GM21737 (cell line): ENCODE results near the gene ARL4A.
"Not testable (repeated sequence)": the region's sequence is repeated elsewhere in the genome, so short reads cannot be mapped to it uniquely, and the experiment has no call there.

Experiments used
- ATAC-seq: cut with Tn5 transposase; IDR thresholded peaks from one replicate; pipeline ENCODE4 v1.9.1; 2021; ENCODE audit warnings: mild to moderate bottlenecking, moderate library complexity; ENCODE audit not compliant: unreplicated experiment

The ARL4A gene

DNA sequence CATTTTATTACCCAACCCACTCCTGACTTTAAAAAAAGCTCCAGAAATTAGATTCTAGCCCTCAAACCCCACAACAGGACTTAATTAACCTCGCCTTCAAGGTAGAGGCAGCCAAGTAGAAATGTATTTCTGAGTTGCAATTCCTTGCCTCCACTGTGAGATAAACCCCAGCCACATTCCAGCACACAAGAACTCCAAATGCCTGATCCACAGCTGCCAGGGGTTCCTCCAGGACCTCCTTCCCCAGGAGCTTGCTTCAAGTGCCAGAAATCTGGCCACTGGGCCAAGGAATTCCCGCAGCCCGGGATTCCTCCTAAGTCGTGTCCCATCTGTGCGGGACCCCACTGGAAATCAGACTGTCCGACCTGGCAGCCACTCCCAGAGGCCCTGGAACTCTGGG lies 25.9 kb upstream of the ARL4A start:
- no peak for ATAC-seq

DNA sequence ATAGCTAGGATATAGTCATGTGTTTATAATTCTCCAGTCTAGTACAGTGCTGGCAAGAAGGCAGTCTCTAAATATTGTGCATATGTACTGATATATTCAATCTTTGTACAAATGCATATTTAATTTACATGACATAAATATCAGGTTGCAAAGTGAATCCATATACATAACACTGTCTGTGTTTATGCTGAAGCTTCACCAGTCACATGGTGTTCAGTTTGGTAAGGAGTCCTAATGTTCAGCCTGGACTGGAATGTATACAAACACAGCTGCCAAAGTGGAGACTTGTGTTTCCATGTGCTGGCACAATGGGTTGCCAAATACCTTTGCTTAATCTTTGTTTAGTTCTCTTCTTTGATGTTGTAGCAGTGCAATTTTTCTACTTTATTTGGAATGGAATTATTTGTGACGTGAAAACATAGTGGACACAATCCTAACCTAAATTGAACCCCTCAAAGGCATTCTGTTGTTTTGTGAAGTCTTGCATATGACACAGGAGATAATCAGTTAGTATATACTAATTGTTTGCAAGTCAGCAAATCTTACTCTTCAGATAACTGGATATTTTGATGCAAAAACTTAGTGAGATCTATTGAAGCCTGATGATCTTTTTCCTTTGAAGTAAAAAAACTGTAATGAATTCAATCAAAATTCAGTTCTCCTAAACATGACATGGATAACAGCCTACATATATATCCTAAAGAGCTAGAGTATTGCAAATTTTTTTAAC lies 17.3 kb upstream of the ARL4A start:
- ATAC-seq, result no peak

DNA sequence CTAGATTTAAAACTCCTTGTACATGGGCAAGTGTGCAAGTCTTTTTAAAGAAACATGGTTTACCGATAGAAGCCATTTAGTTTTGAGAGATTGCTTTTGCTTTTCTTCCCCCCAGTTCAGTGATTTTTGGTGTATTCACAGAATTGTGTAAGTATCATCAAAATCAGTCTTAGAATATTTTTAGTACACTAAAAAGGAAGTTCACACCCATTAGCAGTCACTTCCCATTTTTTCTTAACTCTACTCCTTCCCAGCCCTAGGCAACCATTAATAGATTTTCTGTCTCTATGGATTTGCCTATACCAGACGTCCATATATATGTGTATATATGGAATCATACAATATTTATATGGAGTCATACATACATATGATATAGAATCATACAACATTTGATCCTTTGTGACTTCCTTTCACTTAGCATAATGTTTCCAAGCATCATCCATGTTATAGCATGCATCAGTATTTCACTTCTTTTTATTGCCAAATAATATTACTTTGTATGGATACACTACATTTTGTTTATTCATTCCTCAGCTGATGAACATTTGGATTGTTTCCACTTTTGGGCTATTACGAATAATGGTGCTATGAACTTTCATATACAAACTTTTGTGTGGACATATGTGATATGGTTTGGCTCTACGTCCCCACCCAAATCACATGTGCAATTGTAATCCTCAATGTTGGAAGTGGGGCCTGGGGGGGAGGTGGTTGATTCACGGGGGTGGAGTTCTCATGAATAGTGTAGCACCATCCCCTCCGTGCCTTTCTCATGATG lies 16.5 kb upstream of the ARL4A start:
- no peak for ATAC-seq

DNA sequence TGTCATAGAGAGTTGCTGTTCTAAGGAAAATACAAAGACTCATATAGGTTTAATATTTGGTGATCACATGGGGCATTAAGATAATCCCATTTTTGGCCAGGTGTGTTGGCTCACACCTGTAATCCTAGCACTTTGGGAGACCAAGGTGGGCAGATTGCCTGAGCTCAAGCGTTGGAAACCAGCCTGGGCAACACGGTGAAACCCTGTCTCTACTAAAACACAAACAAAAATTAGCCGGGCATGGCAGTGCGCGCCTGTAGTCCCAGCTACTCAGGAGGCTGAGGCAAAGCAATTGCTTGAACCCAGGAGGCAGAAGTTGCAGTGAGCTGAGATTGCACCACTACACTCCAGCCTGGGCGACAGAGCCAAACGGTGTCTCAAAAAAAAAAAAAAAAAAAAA lies 14.0 kb upstream of the ARL4A start:
- not testable (repeated sequence) for ATAC-seq

DNA sequence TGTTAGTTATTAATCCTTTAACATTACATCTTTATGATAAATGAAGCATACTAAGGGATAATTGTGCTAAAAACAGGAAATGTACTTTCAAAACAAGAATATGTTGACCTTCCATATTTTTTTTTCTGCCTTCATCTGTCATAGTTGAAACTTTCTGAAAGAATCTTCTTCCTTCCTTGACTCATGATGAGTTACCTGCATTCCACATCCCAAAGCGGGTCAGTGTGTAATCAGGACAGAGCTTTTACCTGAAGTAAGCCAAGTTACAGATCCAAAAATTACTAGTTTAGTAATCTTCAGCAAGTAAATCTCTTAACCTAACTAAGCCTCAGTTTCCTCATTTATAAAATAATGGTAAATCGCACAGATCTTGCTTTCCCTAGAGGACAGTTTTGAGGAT lies 13.4 kb upstream of the ARL4A start:
- no peak for ATAC-seq

DNA sequence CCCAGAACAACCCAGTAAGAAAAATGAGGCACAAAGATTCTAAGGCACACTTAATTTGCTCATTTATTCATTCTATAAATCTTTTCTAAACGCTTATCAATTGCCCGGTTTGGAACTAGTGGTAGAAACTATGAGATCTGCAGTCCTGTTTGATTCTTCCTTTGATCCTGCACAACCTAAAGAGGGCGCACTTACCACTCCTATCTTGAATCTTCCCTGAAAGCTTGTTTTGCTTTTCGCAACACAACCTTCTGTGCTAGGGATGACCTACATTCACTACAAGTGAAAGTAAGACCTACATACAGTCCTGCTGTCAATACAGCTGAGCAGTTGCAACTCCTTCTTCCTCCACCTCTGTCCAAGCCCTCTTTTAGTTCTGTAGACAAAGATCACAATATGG lies 12.6 kb upstream of the ARL4A start:
- ATAC-seq, result no peak

DNA sequence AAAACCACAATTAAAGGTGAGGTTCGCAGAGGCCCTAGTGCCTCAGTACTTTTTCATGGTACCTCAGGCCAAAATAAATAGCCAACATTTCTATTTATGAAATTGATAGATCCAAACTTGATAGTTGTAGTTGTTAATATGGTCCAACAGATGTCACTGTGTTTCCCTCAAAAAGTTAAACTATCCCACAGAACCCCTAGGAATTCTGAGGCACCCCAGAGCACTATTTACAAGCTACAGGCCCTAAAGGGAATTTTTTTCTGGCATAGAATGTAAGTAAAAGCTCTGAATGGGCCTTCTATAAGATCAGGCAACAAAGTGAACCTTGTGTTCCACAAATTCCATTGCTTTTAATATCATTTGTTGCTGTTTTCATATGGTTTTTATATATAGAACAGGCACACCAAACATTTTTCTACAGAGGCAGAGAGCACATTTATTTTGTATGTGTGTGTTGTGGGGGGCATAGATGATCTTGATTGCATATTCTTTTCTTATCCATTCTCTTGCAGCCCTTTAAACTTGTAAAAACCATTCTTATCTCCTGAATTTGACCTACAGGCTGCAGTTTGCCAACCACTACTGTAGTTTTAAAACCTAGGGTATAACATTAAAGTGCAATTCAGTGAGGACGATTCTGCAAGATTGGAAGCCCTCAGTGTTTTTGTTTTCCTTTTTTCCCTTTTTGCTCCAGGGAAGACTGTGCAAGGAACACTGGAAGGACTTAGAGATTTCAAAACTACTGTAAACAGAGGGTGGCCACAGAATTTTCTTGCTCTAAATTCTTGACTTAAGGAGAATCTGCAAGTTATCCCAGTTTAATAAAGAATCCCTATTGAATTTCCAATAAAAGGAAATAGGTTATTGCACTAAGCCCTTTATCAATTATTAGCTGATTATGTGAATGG lies 3.5 kb upstream of the ARL4A start:
- ATAC-seq, result no peak

DNA sequence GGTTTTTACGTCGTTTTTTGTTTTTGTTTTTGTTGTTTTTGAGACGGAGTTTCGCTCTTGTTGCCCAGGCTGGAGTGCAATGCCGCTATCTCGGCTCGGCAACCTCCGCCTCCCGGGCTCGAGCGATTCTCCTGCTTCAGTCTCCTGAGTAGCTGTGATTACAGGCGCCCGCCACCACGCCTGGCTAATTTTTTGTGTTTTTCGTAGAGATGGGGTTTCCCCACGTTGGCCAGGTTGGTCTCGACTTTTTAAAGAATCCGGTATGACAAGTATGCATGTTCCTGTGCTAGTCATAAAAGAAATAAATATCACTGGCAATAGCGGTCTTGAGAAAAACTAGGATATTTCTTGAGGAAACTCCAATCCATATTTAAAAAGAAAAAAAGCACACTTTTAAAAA lies 2.7 kb upstream of the ARL4A start:
- no peak for ATAC-seq

DNA sequence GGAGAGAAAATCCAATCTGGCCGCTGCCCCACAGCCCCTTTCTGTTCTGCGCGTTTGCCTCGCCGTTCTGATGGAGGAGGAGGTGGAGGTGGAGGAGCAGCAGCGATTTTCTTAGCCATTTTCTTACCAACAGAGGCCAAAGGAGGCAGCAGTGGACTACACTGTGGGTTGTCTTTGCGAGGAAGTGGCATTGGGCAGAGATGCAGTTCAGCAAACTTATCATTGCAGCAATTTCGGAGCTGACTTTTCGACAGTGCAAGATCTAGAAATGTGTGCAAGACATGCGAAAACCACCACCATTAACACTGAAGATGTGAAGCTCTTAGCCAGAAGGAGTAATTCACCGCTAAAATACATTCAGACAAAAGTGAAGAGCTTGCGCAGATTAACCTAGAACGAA lies 1.9 kb upstream of the ARL4A start:
- ATAC-seq, result no peak

DNA sequence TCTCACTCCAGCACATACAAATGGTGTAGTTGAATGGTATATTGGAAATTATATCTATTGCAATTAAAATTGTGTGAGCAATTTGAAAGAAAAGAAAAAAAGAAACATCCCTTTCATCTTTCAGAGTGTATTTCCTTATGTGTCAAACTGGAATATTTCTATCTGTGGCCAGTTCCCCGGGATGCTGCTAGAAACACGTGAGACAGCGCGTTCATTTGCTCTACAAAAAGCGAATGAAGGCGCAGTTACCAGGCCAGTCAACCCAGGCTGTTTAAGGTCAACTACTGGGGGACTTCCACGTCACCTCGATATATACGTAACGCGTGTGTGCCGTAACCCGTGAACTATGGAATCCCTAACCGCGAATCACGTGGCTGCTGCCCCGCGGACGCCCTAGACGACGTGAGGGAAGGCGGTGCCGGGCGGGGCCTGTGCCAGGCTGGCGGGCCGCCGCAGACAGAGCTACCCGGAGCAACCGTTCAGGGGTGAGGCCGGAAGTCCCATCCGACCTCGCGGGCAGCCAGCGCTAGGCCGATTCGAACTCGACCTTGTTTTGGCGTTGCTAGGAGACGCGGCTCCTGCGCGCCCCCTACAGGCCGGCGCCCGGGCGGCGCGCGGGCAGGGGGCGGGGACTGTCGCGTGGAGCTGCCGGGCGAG lies 1.1 kb upstream of the ARL4A start:
- ATAC-seq, result peak; percentile 79

DNA sequence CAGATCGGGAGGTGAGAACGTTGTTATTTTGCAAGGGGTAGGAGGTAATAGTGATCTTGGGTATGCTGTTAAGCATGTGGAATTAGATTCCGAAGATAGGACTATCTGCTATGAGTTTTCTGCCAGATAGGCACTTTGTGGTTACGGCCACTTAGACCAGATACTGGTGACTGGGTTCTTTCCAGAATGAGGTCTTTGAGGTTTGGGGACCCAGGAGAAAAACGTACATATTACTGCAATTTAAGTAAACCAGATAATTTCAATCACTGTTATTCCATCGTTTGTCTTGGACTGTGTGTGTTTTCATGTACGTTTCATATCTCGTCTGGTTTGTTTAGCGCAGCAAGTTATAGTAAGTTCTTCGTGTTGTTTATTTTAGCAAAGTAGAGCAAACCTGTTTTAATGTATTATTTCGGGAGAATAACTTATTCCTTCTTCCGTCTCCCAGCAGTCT lies 312 bp downstream of the ARL4A start:
- ATAC-seq, result no peak

DNA sequence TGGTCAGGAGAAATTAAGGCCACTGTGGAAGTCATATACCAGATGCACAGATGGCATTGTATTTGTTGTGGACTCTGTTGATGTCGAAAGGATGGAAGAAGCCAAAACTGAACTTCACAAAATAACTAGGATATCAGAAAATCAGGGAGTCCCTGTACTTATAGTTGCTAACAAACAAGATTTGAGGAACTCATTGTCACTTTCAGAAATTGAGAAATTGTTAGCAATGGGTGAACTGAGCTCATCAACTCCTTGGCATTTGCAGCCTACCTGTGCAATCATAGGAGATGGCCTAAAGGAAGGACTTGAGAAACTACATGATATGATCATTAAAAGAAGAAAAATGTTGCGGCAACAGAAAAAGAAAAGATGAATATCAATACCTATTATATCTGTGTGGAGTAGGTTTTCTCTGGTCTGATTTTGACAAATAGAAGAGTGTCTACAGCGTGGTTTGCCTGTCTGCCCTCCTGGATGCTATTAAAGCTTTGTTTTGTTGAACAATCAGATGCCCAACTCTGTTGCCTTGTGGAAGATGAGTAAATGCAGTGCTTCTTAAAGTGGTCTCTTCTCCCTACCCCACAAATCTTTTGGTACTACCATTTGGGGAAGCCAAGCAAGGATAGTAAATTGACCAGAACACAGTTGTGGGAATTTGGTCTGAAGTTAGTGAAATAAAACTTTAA lies 1.2 kb downstream of the ARL4A start:
- not testable (repeated sequence) for ATAC-seq

DNA sequence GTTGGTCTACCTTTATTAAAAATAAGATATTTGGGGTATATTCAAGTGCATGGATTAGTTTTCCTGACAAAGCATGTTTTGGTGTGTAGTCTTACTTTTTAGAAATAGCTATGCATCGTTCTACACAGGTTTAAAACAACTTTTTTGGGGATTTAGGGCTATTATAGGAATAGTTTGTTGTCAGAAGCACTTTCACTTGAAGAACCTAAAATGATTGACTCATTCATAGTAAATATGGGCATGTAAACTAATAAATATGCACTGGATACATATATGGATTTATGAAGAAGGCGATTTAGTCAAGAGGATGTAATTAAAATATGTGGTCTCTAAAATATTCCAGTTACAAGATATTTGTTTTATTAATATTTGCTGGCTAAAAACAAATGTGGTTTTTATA lies 2.0 kb downstream of the ARL4A start:
- ATAC-seq, result no peak

DNA sequence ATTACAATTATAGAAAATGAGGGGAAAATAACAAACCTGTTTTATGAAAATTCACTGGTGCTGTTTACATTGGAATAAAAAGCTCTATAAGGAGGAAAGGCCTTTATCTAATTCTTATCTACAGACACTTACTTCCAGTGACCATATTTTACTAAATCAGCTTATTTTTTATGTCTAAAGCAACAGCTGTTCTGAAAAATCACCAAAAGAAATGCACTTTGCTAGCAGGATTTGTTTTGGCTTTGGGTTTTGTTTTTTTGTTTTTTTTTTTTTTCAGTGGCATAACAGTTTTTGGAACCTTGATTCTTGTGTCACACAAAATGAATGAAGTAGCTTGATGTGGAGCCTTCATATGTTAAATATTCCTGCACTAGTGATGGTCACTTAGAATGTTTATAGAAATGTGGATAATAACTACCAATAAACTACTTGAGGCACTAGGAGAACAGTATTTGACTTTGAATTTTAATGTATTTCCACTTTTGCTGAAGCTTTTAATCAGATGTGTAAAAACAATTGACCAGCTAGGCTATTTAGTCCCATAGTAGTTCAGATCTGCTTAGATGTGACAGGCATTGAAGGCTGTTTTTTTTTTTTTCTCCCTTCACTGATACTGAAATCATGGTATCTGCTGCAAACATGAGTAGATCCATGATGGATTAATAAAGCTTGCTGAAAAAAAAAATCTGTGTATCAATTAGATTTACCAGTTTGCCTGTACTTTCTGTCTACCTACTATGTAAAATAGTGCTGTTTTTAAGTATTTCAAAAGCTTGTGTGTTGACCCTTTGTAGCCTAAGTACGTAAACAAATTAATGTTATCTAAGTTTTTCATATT lies 2.8 kb downstream of the ARL4A start:
- ATAC-seq, result no peak

DNA sequence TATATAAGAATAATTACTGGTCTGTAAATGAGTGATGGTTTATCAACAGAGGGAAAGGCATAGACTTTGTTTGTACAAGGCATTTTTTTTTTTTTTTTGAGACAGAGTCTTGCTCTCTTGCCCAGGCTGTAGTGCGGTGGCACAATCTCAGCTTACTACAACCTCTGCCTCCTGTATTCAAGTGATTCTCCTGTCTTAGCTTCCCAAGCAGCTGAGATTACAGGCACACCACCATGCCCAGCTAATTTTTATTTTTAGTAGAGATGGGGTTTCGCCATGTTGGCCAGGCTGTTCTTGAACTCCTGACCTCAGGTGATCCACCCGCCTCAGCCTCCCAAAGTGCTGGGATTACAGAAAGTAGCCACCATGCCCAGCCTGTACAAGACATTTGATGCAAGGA lies 4.0 kb downstream of the ARL4A start:
- not testable (repeated sequence) for ATAC-seq

DNA sequence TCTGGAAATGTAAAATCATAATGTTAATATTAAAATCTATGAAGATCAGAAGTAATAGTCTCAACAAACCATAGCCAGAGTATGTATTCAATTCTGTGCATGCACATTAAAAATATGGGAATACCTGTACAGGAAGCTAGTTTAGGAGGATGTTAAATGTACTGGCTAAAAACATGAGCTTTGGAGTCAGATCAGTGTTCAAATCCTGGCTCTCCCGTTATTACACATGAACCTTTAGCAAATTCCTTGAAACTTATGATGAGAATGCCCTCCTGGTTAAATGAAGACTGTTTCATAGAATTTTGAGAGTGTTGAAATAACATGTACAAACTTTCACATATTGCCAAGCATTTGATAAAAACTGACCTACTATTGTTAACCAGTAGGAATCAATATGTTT lies 4.6 kb downstream of the ARL4A start:
- ATAC-seq, result no peak

DNA sequence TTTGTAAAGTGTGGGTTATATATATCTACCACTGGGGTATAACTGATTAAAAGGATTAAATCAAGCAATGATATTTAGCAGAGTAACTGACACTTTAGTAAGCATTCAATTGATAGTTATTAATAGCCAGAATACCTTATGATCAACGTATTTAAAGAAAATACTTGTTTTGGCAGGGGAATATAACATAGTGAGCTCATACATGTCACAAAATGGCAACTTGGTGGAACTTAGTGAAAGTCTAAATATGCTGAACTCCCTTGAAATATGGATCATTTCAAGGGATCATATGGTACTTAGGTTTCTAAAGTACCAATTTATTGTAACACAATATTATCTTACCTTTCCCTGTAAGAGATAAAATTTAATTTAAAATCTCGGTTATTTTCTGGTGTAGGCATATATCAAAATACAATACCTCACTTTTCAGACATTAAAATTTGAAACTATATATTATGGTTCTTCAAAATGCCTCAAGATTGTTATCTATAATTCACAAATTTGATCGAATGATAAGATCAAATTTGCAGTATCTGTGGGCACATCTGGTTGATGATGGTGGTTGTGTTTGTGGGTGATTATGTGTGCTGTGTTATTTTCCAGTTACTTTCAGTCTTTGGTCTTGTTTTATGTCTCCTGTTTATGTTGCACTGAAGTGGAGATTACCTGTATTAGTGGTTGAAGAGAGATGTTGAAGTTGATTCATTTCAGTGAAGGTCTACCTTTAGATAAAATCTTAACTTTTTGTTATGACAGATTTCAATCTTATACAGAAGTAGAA lies 5.2 kb downstream of the ARL4A start:
- ATAC-seq, result no peak

DNA sequence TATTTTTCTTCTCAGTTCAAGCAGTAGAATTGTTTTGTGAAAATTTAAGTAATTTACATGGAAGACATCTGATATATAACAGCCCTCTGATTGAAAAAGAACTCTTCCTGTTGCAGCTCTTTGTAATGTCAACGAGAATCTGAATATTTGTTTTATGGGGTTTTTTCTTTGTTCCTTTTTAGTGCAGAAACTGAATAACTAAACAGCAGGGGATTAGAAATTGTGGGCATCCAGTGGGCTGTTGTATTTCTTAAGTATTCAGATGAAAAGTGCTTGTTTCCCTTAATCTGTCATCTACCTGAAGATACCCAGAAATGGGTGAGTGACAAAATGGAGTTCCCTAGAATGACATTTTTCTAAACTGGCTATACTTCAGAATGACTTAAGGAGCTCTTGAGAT lies 7.4 kb downstream of the ARL4A start:
- ATAC-seq, result no peak

DNA sequence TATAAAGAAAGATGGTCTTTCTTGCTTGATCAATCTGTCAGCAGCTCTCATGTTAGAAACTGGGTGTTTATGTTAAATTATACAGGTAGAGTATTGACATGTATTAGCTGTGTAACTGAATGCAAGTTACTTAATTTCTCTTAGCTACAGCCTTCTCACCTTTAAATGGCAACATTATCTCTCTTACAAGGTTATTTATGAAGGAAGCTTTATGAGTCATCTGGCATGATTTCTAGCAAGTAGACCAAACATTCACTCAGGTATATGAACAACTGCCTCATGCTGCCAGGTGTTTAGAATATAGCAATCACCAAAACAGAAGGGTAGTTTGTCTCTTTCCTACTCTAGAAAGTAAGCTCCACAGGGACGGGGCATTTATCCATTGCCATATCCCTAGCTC lies 8.5 kb downstream of the ARL4A start:
- no peak for ATAC-seq
